Cardiac muscle cell (in vitro differentiated cells and primary cell): ENCODE data around the gene KCNK7. TPM values are rescaled to one million over a fixed set of nuclear protein-coding genes. Genes with fewer than 3 reads are reported as not detected.

Source experiments
- DNase-seq, 2 donors: peaks; one replicate each; pipeline versions ENCODE4 v3.0.0 to v3.0.0-alpha.2; 2010 to 2017; ENCODE audit warnings: low read depth in 1 of 2, low spot score in 1 of 2
- H3K27ac ChIP-seq: fragments of 200-600 bp; sonication (generic); 2 replicates; pipeline ENCODE4 v1.5.1; 2016
- H3K27me3 ChIP-seq: fragments of 200-600 bp; sonication (generic); 2 replicates; pipeline ENCODE4 v1.6.0; 2016; ENCODE audit warnings: control low read depth
- H3K36me3 ChIP-seq: fragments of 200-600 bp; sonication (generic); 2 replicates; pipeline ENCODE4 v1.5.1; 2016; ENCODE audit warnings: control low read depth
- H3K4me1 ChIP-seq: fragments of 200-600 bp; sonication (generic); 2 replicates; pipeline ENCODE4 v1.8.1; 2017; ENCODE audit warnings: low read depth, mild to moderate bottlenecking, mixed run types
- H3K4me3 ChIP-seq: fragments of 200-600 bp; sonication (generic); 2 replicates; pipeline ENCODE4 v1.5.1; 2016; ENCODE audit warnings: mild to moderate bottlenecking
- H3K9me3 ChIP-seq: fragments of 200-600 bp; sonication (generic); 2 replicates; pipeline ENCODE4 v1.5.1; 2017; ENCODE audit warnings: low read depth, mild to moderate bottlenecking, control low read depth
- CTCF ChIP-seq: IDR thresholded peaks from 2 replicates; pipeline ENCODE4 v1.5.1; 2012; ENCODE audit warnings: low read depth, mild to moderate bottlenecking, low read length
- polyA plus RNA-seq: library from polyadenylated mRNA; unstranded; fragments of >200 nt; fragmentation: Nextera tagmentation; extraction: Ambion mirVana; gene quantifications from 2 replicates; pipeline ENCODE4 v1.2.1, GENCODE V29; 2016
- total RNA-seq: library from RNA; depleted of rRNA; stranded (reverse); fragments of >200 nt; gene quantifications from 2 replicates; pipeline ENCODE4 v1.2.3, GENCODE V29; 2016

KCNK7 gene
- total and polyA plus RNA-seq, 2 experiments from 2014 or later = not detected

- peaks cover 14% of the 10 kb centered on the region for H3K4me1 ChIP-seq
- no peak for TF ChIP-seq CTCF
- H3K27ac ChIP-seq = no peak overlapping the region
- DNase-seq = no peak
- no peaks in the 10 kb centered on the region for H3K36me3 ChIP-seq
- no peaks in the 10 kb centered on the region for H3K9me3 ChIP-seq
- peaks cover 16% of the 10 kb centered on the region for H3K27me3 ChIP-seq
- H3K4me3 ChIP-seq = no peak overlapping the region
Observed at GRCh38 chr11:65552388-65552951, 43.1 kb downstream of the KCNK7 start.

GRCh38 chr11:65551572-65552387 lies 43.8 kb downstream of the KCNK7 start:
- Histone ChIP-seq H3K27ac (no peak overlapping the region), H3K4me3 (no peak overlapping the region), H3K36me3 (no peaks in the 10 kb centered on the region), H3K4me1 (peaks cover 8% of the 10 kb centered on the region), H3K27me3 (peaks cover 20% of the 10 kb centered on the region), H3K9me3 (no peaks in the 10 kb centered on the region)
- peak; percentile 38 for TF ChIP-seq CTCF
- peak in 1 of 2 donors; percentile 71 for DNase-seq

- peaks cover 7% of the 10 kb centered on the region for H3K4me1 ChIP-seq
- no peaks in the 10 kb centered on the region for H3K9me3 ChIP-seq
- H3K27ac ChIP-seq = no peak overlapping the region
- no peaks in the 10 kb centered on the region for H3K36me3 ChIP-seq
- DNase-seq = no peak
- H3K27me3 ChIP-seq = peaks cover 20% of the 10 kb centered on the region
- TF ChIP-seq CTCF = no peak
- H3K4me3 ChIP-seq = no peak overlapping the region
Observed at GRCh38 chr11:65549096-65549495, 46.5 kb downstream of the KCNK7 start.

- no peak overlapping the region for H3K4me3 ChIP-seq
- H3K27me3 ChIP-seq = peaks cover 20% of the 10 kb centered on the region
- no peak for TF ChIP-seq CTCF
- no peak overlapping the region for H3K27ac ChIP-seq
- peaks cover under 1% of the 10 kb centered on the region for H3K4me1 ChIP-seq
- no peaks in the 10 kb centered on the region for H3K9me3 ChIP-seq
- H3K36me3 ChIP-seq = no peaks in the 10 kb centered on the region
- DNase-seq = no peak
Observed at GRCh38 chr11:65548395-65548794, 47.2 kb downstream of the KCNK7 start.

GRCh38 chr11:65547446-65548125 lies 48.0 kb downstream of the KCNK7 start:
- no peak overlapping the region for H3K4me3 ChIP-seq
- H3K27ac ChIP-seq = no peak overlapping the region
- H3K27me3 ChIP-seq = peaks cover 20% of the 10 kb centered on the region
- DNase-seq = no peak
- H3K36me3 ChIP-seq = no peaks in the 10 kb centered on the region
- H3K4me1 ChIP-seq = no peaks in the 10 kb centered on the region
- no peaks in the 10 kb centered on the region for H3K9me3 ChIP-seq
- TF ChIP-seq CTCF = no peak
